OCI-LY7 (cell line): ENCODE results near the gene CDC14B. TPM values are rescaled to one million over a fixed set of nuclear protein-coding genes. Genes with fewer than 3 reads are reported as not detected.
A peak's percentile ranks its signal among the peaks of the same experiment; 100 is the strongest.

Experiments used
- BruUV-seq: library from RNA; stranded (reverse); fragments of 400-500 nt; replicated peaks from 2 replicates; lab custom pipeline; 2021; lab: Mats Ljungman, UMichigan
- CTCF ChIA-PET: fragments of 300-600 bp; sonication (Branson Sonifier 250); formaldehyde crosslinking; loops from one replicate; lab custom pipeline; 2022; ENCODE audit warnings: antibody characterized with exemption; ENCODE audit not compliant: unreplicated experiment; lab: Charles Lee
- POLR2A ChIA-PET: fragments of 300-600 bp; sonication (Branson Sonifier 250); formaldehyde crosslinking; loops from one replicate; lab custom pipeline; 2022; ENCODE audit warnings: antibody characterized with exemption; lab: Charles Lee
- DNase-seq: peaks from one replicate; pipeline ENCODE4 v3.0.0-alpha.2; 2015; ENCODE audit warnings: low spot score
- H2AFZ ChIP-seq: fragments of 200-600 bp; sonication (generic), shearing (Covaris generic); 2 replicates; pipeline ENCODE4 v1.6.1; 2014; ENCODE audit warnings: mild to moderate bottlenecking, antibody characterized with exemption, low read length, moderate library complexity
- H3K27ac ChIP-seq: fragments of 200-600 bp; sonication (generic); 2 replicates; pipeline ENCODE4 v1.5.1; 2014; ENCODE audit warnings: mixed run types, low read depth, mild to moderate bottlenecking, moderate library complexity, low read length, inconsistent platforms; ENCODE audit not compliant: poor library complexity, severe bottlenecking
- H3K36me3 ChIP-seq: fragments of 200-600 bp; sonication (generic); 2 replicates; pipeline ENCODE4 v1.6.1; 2014; ENCODE audit warnings: mild to moderate bottlenecking, antibody characterized with exemption, low read length, moderate library complexity, mixed read lengths; ENCODE audit not compliant: insufficient read depth
- H3K4me1 ChIP-seq: fragments of 200-600 bp; sonication (generic); 2 replicates; pipeline ENCODE4 v1.5.1; 2014; ENCODE audit warnings: mild to moderate bottlenecking, low read length; ENCODE audit not compliant: insufficient read depth, poor library complexity, severe bottlenecking
- H3K4me2 ChIP-seq: fragments of 200-600 bp; sonication (generic); 2 replicates; pipeline ENCODE4 v1.6.1; 2014; ENCODE audit warnings: mild to moderate bottlenecking, low read length
- H3K4me3 ChIP-seq: fragments of 200-600 bp; sonication (generic); 2 replicates; pipeline ENCODE4 v1.5.1; 2014; ENCODE audit warnings: mild to moderate bottlenecking, low read depth, low read length; ENCODE audit not compliant: poor library complexity, severe bottlenecking
- H3K79me2 ChIP-seq: fragments of 200-600 bp; sonication (generic); 2 replicates; pipeline ENCODE4 v1.6.1; 2016; ENCODE audit warnings: low read depth, mild to moderate bottlenecking, low read length, moderate library complexity, mixed read lengths; ENCODE audit not compliant: insufficient read depth
- H3K9me2 ChIP-seq: fragments of 200-600 bp; sonication (generic); 2 replicates; pipeline ENCODE4 v1.6.1; 2016; ENCODE audit warnings: mild to moderate bottlenecking, low read length, mixed read lengths; ENCODE audit not compliant: insufficient read depth
- H3K9me3 ChIP-seq: fragments of 200-600 bp; sonication (generic); 2 replicates; pipeline ENCODE4 v1.6.1; 2014; ENCODE audit warnings: mild to moderate bottlenecking, mixed run types, low read length, mixed read lengths
- H4K20me1 ChIP-seq: fragments of 200-600 bp; sonication (generic); 2 replicates; pipeline ENCODE4 v1.6.1; 2014; ENCODE audit warnings: mild to moderate bottlenecking, antibody characterized with exemption, low read length, moderate library complexity, mixed read lengths; ENCODE audit not compliant: insufficient read depth
- CTCF ChIP-seq: fragments of 200-600 bp; sonication (generic); conservative IDR thresholded peaks from 2 replicates; pipeline ENCODE4 v1.5.1; 2014; ENCODE audit warnings: mild to moderate bottlenecking, antibody characterized with exemption, low read length, moderate library complexity, mixed read lengths
- EZH2phosphoT487 ChIP-seq: fragments of 200-600 bp; sonication (generic); IDR thresholded peaks from 2 replicates; pipeline ENCODE4 v1.6.1; 2018; ENCODE audit warnings: low read depth, borderline replicate concordance, mild to moderate bottlenecking, mixed run types, antibody characterized with exemption, low read length, moderate library complexity, mixed read lengths
- intact Hi-C: fragments of 100-400 bp; cut with micrococcal nuclease; formaldehyde crosslinking; loops from one replicate; pipeline ENCODE4 v1.10.0; 2022; ENCODE audit not compliant: unreplicated experiment
- total RNA-seq, 2 experiments: library from RNA; depleted of rRNA in 1 of 2; stranded (reverse); fragments of >200 nt in 1 of 2; shearing (Covaris generic) in 1 of 2; gene quantifications; 2 replicates each; pipeline ENCODE4 v1.2.3, GENCODE V29; 2014 to 2022

CDC14B gene
- total RNA-seq, 2 experiments from 2014 or later: 0.27 TPM; not detected in 1

DNA sequence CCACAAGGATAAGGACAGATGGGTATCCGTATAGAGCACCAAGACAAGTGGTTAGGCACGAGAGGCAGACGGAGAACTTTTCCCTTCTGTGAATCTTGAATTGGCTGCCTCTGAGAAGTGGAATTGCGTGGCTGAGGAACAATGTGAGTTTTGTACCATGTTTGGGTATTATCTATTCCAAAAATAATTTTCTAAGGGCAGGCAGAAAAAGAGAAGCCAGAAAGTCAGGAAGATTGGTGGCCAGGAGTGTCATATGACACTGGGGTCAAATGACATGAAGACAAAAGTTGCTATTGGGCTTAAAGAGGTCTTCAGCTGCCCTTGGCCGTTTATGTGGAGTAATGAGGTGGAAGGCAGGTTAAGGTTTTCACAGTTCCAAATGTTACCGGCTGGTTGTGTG is 155.2 kb downstream of the CDC14B start:
- Histone ChIP-seq H3K79me2 (no peaks in the 10 kb centered on the region), H3K4me2 (no peak overlapping the region), H3K27ac (no peak overlapping the region), H3K9me3 (no peaks in the 10 kb centered on the region), H2AFZ (no peak overlapping the region), H4K20me1 (no peaks in the 10 kb centered on the region), H3K4me1 (no peaks in the 10 kb centered on the region), H3K4me3 (no peak overlapping the region), H3K36me3 (peaks cover 7% of the 10 kb centered on the region; the same call in 1 of the 2 replicates), H3K9me2 (no peaks in the 10 kb centered on the region)
- intact Hi-C loops: loop anchor here (2.0 kb wide), 1 partner anchor 26 kb away; no protein-coding TSS in a partner anchor
- ChIA-PET POLR2A (no interaction called here), CTCF (no interaction called here)
- no peak for DNase-seq
- BruUV-seq: no TSS peak
- TF ChIP-seq CTCF (no peak), EZH2phosphoT487 (no peak)

DNA sequence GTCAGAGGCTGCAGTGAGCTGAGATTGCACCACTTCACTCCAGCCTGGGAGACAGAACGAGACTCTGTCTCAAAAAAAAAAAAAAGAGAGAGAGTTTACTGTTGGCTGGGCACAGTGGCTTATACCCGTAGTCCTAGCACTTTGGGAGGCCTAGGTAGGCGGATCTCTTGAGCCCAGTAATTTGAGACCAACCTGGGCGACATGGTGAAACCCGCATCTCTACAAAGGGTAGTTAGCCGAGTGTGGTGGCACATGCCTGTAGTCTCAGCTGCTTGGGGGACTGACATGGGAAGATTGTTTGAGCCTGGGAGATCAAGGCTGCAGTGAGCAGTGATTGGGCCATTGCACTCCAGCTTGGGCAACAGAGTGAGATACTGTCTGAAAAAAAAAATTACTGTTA is 157.1 kb downstream of the CDC14B start:
- Histone ChIP-seq H3K4me2 (no peak overlapping the region), H3K79me2 (no peaks in the 10 kb centered on the region), H3K27ac (no peak overlapping the region), H2AFZ (no peak overlapping the region), H3K4me3 (no peak overlapping the region), H3K9me3 (no peaks in the 10 kb centered on the region), H3K9me2 (no peaks in the 10 kb centered on the region), H3K4me1 (no peaks in the 10 kb centered on the region), H4K20me1 (no peaks in the 10 kb centered on the region), H3K36me3 (no peaks in the 10 kb centered on the region)
- ChIA-PET CTCF (no interaction called here), POLR2A (no interaction called here)
- no TSS peak for BruUV-seq
- DNase-seq: no peak
- TF ChIP-seq EZH2phosphoT487: no peak
- no peak for TF ChIP-seq CTCF
- intact Hi-C loops: no loop called here

- H3K4me2 ChIP-seq: no peak overlapping the region
- H3K4me1 ChIP-seq: no peaks in the 10 kb centered on the region
- H2AFZ ChIP-seq: no peak overlapping the region
- H3K9me2 ChIP-seq: no peaks in the 10 kb centered on the region
- H3K36me3 ChIP-seq: no peaks in the 10 kb centered on the region
- no peak for DNase-seq
- H3K27ac ChIP-seq: no peak overlapping the region
- TF ChIP-seq CTCF (no peak), EZH2phosphoT487 (no peak)
- H3K4me3 ChIP-seq: no peak overlapping the region
- ChIA-PET CTCF (no interaction called here), POLR2A (interaction anchor here (0.9 kb wide), 1 partner anchor 328 kb away, joined by 3 read pairs; no protein-coding TSS in a partner anchor)
- no peaks in the 10 kb centered on the region for H3K9me3 ChIP-seq
- H4K20me1 ChIP-seq: no peaks in the 10 kb centered on the region
- no peaks in the 10 kb centered on the region for H3K79me2 ChIP-seq
- TSS peak; percentile 54 for BruUV-seq
- intact Hi-C loops: no loop called here
These were observed 158.3 kb downstream of the CDC14B start for GRCh38 chr9:96461336-96461735.
